Smooth muscle cell (in vitro differentiated cells): ENCODE data around the gene CHST6. TPM values are rescaled to one million over a fixed set of nuclear protein-coding genes. Genes with fewer than 3 reads are reported as not detected.

ENCODE experiments used
- DNase-seq: peaks from one replicate; lab custom pipeline; 2025; ENCODE audit not compliant: unreplicated experiment; lab: John Stamatoyannopoulos, UW
- H2AFZ ChIP-seq: fragments of 200-600 bp; sonication (generic); 2 replicates; pipeline ENCODE4 v1.6.0; 2016; ENCODE audit warnings: antibody characterized with exemption, low read depth, mild to moderate bottlenecking
- H3F3A ChIP-seq: fragments of 200-600 bp; sonication (generic); 2 replicates; pipeline ENCODE4 v1.6.0; 2017; ENCODE audit warnings: antibody characterized with exemption, low read depth
- H3K27ac ChIP-seq: fragments of 200-600 bp; sonication (generic); 2 replicates; pipeline ENCODE4 v1.5.1; 2016; ENCODE audit warnings: low read depth, mild to moderate bottlenecking
- H3K27me3 ChIP-seq: fragments of 200-600 bp; sonication (generic); 2 replicates; pipeline ENCODE4 v1.6.1; 2016; ENCODE audit warnings: low read depth, mild to moderate bottlenecking
- H3K36me3 ChIP-seq: fragments of 200-600 bp; sonication (generic); 2 replicates; pipeline ENCODE4 v1.5.1; 2016; ENCODE audit warnings: low read depth
- H3K4me1 ChIP-seq: fragments of 200-600 bp; sonication (generic); 2 replicates; pipeline ENCODE4 v1.5.1; 2016; ENCODE audit warnings: low read depth
- H3K4me2 ChIP-seq: fragments of 200-600 bp; sonication (generic); 2 replicates; pipeline ENCODE4 v1.6.0; 2016; ENCODE audit warnings: mild to moderate bottlenecking
- H3K4me3 ChIP-seq: fragments of 200-600 bp; sonication (generic); 2 replicates; pipeline ENCODE4 v1.5.1; 2016; ENCODE audit warnings: mild to moderate bottlenecking
- H3K79me2 ChIP-seq: fragments of 200-600 bp; sonication (generic); 2 replicates; pipeline ENCODE4 v1.6.0; 2016; ENCODE audit warnings: low read depth, mild to moderate bottlenecking
- H3K9ac ChIP-seq: fragments of 200-600 bp; sonication (generic); 2 replicates; pipeline ENCODE4 v1.6.0; 2016; ENCODE audit warnings: low read depth
- H3K9me3 ChIP-seq: fragments of 200-600 bp; sonication (generic); replicated peaks from 2 replicates; pipeline ENCODE4 v1.5.1; 2016; ENCODE audit warnings: low read depth
- H4K20me1 ChIP-seq: fragments of 200-600 bp; sonication (generic); 2 replicates; pipeline ENCODE4 v1.6.0; 2016; ENCODE audit warnings: low read depth
- CTCF ChIP-seq: fragments of 200-600 bp; sonication (generic); IDR thresholded peaks from 2 replicates; pipeline ENCODE4 v1.5.1; 2017; ENCODE audit warnings: borderline replicate concordance, mild to moderate bottlenecking, antibody characterized with exemption; ENCODE audit not compliant: insufficient read depth, poor library complexity, severe bottlenecking
- WGBS: methylation state at CpG from one replicate; pipeline ENCODE4 v1.1.7; 2016; ENCODE audit warnings: low lambda C conversion rate; 5-methylcytosine and 5-hydroxymethylcytosine counted together
- polyA plus RNA-seq: library from polyadenylated mRNA; unstranded; fragments of >200 nt; fragmentation: Nextera tagmentation; extraction: Ambion mirVana; gene quantifications from 2 replicates; pipeline ENCODE4 v1.2.1, GENCODE V29; 2016
- total RNA-seq: library from RNA; depleted of rRNA; stranded (reverse); fragments of >200 nt; gene quantifications from 2 replicates; pipeline ENCODE4 v1.2.3, GENCODE V29; 2014

CHST6 gene
- total and polyA plus RNA-seq, 2 experiments from 2014 or later: 2.0 to 2.6 TPM

- Histone ChIP-seq H3K79me2 (no peaks in the 10 kb centered on the region), H4K20me1 (no peaks in the 10 kb centered on the region), H3K9me3 (no peaks in the 10 kb centered on the region), H3K27ac (no peak overlapping the region), H3F3A (no peaks in the 10 kb centered on the region), H2AFZ (no peak overlapping the region), H3K4me3 (no peak overlapping the region), H3K9ac (no peak overlapping the region), H3K4me1 (no peaks in the 10 kb centered on the region), H3K27me3 (no peaks in the 10 kb centered on the region), H3K4me2 (no peak overlapping the region), H3K36me3 (no peaks in the 10 kb centered on the region)
- WGBS: 88% methylated on average over 4 of the region's 4 CpGs
- no peak for TF ChIP-seq CTCF
- DNase-seq: no peak
These were observed 42.5 kb upstream of the CHST6 start for GRCh38 chr16:75537776-75538175.

- Histone ChIP-seq H3K27me3 (no peaks in the 10 kb centered on the region), H3K4me3 (no peak within 1 kb of the TSS), H4K20me1 (no peaks in the 10 kb centered on the region), H3K79me2 (no peaks in the 10 kb centered on the region), H2AFZ (no peak within 1 kb of the TSS), H3K9ac (no peak within 1 kb of the TSS), H3K4me2 (no peak within 1 kb of the TSS), H3K9me3 (no peaks in the 10 kb centered on the region), H3K4me1 (no peaks in the 10 kb centered on the region), H3K36me3 (no peaks in the 10 kb centered on the region), H3K27ac (no peak within 1 kb of the TSS), H3F3A (no peaks in the 10 kb centered on the region)
- WGBS: 95% methylated on average over 7 of the region's 7 CpGs
- DNase-seq: no peak
- TF ChIP-seq CTCF: no peak
These were observed 40.7 kb upstream of the CHST6 start, which contains the start of gene CHST5 for GRCh38 chr16:75535901-75536300. Gene CHST5, minus strand, starts transcription at chr16:75536108. Its CDS starts 5,724 bp downstream, at chr16:75530384.

GRCh38 chr16:75535211-75535843 lies 40.1 kb upstream of the CHST6 start:
- Histone ChIP-seq H3K9me3 (no peaks in the 10 kb centered on the region), H3K9ac (no peak overlapping the region), H3F3A (no peaks in the 10 kb centered on the region), H3K27me3 (no peaks in the 10 kb centered on the region), H3K27ac (no peak overlapping the region), H3K4me3 (no peak overlapping the region), H3K36me3 (no peaks in the 10 kb centered on the region), H3K4me2 (no peak overlapping the region), H2AFZ (no peak overlapping the region), H3K79me2 (no peaks in the 10 kb centered on the region), H4K20me1 (no peaks in the 10 kb centered on the region), H3K4me1 (no peaks in the 10 kb centered on the region)
- DNase-seq: no peak
- TF ChIP-seq CTCF: no peak
- WGBS: 89% methylated on average over 33 of the region's 34 CpGs
